Measurements from ENCODE around the gene RNU6-1.

RNU6-1 gene

DNA sequence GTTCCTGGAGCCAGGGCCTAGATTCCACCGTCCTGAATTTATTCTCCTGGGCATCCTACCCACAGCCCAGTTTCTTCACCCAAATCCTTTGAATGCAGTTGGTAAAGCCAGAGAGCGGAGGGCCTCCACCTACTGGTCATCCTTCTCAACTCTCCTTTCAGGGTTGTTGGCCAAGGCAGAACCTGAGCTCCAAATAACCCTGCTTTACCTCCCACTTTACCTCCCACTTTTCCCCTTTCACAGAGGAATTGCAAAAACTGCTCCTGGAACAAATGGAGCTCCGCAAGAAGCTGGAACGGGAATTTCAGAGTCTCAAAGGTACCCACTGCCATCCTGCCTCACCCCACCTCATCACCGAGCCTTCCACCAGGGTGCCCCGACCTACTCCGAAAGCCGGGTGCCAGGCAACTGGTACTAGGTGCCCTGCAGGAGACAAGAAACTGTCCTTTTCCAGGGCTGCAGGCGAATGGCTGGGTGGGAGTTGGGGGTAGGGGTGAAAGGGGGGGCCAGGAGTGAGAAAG is 7.8 kb downstream of the RNU6-1 start:
- Histone ChIP-seq H3K4me3 (ENCODE audit: low read depth, low read length, poor library complexity, severe bottlenecking) (no peak overlapping the region), H3F3A (ENCODE audit: insufficient read depth, low read length) (no peaks in the 10 kb centered on the region), H3K36me3 (ENCODE audit: insufficient read depth, low read length) (peaks cover 37% of the 10 kb centered on the region), H3K27me3 (ENCODE audit: insufficient read depth, low read length) (no peaks in the 10 kb centered on the region), H3K4me1 (ENCODE audit: insufficient read depth, low read length, severe bottlenecking) (peaks cover 53% of the 10 kb centered on the region), H4K20me1 (ENCODE audit: insufficient read depth, low read length) (no peaks in the 10 kb centered on the region), H3K79me2 (ENCODE audit: insufficient read depth, low read length) (no peaks in the 10 kb centered on the region), H2AFZ (ENCODE audit: low read length) (no peak overlapping the region), H3K9ac (ENCODE audit: low read length) (peak overlapping the region; percentile 16; the same call in 1 of the 2 replicates), H3K9me2 (ENCODE audit: low read depth, low read length) (no peaks in the 10 kb centered on the region), H3K4me2 (ENCODE audit: low read length) (peak overlapping the region; percentile 29; the same call in 1 of the 2 replicates), H3K27ac (ENCODE audit: low read depth, low read length, poor library complexity, severe bottlenecking) (peak overlapping the region; percentile 87), H3K9me3 (ENCODE audit: low read length) (no peaks in the 10 kb centered on the region)
- TF ChIP-seq EZH2 (IDR thresholded peaks at IDR 0.05; ENCODE audit: borderline replicate concordance, low read length): no peak
- TF ChIP-seq, protein P1, sequence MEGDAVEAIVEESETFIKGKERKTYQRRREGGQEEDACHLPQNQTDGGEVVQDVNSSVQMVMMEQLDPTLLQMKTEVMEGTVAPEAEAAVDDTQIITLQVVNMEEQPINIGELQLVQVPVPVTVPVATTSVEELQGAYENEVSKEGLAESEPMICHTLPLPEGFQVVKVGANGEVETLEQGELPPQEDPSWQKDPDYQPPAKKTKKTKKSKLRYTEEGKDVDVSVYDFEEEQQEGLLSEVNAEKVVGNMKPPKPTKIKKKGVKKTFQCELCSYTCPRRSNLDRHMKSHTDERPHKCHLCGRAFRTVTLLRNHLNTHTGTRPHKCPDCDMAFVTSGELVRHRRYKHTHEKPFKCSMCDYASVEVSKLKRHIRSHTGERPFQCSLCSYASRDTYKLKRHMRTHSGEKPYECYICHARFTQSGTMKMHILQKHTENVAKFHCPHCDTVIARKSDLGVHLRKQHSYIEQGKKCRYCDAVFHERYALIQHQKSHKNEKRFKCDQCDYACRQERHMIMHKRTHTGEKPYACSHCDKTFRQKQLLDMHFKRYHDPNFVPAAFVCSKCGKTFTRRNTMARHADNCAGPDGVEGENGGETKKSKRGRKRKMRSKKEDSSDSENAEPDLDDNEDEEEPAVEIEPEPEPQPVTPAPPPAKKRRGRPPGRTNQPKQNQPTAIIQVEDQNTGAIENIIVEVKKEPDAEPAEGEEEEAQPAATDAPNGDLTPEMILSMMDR (IDR thresholded peaks at IDR 0.05; ENCODE audit: low read length): peak; percentile 65

DNA sequence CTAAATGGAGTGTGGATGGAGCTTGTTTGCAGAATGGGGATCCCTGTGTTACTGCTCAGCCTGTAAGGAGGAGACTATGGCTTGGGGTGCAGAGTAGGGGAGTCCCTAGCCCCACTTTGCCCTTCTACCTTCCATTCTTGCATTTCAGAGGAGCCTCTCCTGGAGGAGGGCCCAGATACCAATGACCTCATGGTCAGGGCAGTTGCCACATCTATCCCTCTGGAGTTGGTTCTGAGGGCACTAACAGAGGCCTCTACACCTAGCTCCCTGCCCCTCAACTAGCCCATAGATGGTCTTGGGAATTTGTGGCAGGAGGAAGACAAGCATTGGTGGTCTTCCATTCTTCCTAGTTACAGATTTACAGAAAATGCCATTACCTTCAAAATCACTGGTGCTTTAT is 8.5 kb downstream of the RNU6-1 start:
- peaks cover 42% of the 10 kb centered on the region for H3K36me3 ChIP-seq (ENCODE audit: insufficient read depth, low read length)
- no peaks in the 10 kb centered on the region for H3F3A ChIP-seq (ENCODE audit: insufficient read depth, low read length)
- no peak for TF ChIP-seq EZH2 (IDR thresholded peaks at IDR 0.05; ENCODE audit: borderline replicate concordance, low read length)
- TF ChIP-seq, protein P1 (IDR thresholded peaks at IDR 0.05; ENCODE audit: low read length): no peak
- H3K4me2 ChIP-seq (ENCODE audit: low read length): no peak overlapping the region
- H3K4me1 ChIP-seq (ENCODE audit: insufficient read depth, low read length, severe bottlenecking): peaks cover 45% of the 10 kb centered on the region
- no peaks in the 10 kb centered on the region for H3K79me2 ChIP-seq (ENCODE audit: insufficient read depth, low read length)
- H3K27me3 ChIP-seq (ENCODE audit: insufficient read depth, low read length): no peaks in the 10 kb centered on the region
- H3K4me3 ChIP-seq (ENCODE audit: low read depth, low read length, poor library complexity, severe bottlenecking): no peak overlapping the region
- H3K27ac ChIP-seq (ENCODE audit: low read depth, low read length, poor library complexity, severe bottlenecking): peak overlapping the region; percentile 66
- no peak overlapping the region for H2AFZ ChIP-seq (ENCODE audit: low read length)
- H3K9me2 ChIP-seq (ENCODE audit: low read depth, low read length): no peaks in the 10 kb centered on the region
- H3K9ac ChIP-seq (ENCODE audit: low read length): no peak overlapping the region
- H3K9me3 ChIP-seq (ENCODE audit: low read length): no peaks in the 10 kb centered on the region
- H4K20me1 ChIP-seq (ENCODE audit: insufficient read depth, low read length): no peaks in the 10 kb centered on the region

DNA sequence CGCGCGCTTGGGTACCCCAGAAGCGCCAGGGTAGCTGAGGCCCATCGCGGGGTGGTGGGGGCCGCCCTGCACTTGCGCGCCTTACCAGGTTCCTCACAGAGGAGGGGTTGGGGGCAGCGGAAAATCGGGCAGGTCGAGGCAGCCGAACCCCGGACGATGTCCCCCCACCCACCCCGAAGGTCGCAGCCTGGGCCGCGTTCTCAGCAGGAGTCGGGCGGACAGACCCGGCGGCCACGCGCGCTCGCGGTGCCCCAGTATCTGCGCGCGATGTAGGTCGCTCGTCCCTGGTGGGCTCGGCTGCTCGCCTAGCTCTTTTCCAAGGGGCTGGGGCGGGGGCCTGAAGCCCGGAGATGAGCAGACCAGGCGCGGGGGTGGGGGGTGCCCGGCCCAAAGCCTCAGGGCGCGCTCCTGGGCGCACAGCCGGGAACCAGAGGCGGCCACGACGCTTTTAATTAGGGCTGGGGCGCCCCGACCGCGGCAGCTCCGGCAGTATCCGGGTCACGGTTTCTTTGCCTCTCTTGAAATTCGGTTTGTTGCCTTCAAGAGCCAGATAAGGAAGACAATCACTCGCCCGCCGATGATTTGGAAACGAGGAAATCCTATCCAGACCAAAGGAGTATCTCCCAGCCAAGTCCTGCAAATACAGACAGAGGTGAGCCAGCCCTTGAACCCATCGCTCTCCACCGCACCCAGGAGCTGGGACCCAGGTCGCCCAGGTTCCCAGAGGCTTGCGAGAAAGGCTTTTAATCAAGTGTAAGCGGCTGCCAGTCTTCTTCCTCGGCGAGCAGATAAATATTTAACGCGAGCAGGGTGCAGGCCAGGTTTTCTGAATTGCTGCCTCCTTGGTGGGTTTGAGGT is 10.0 kb downstream of the RNU6-1 start:
- Histone ChIP-seq H2AFZ (ENCODE audit: low read length) (no peak overlapping the region), H3K4me1 (ENCODE audit: insufficient read depth, low read length, severe bottlenecking) (peaks cover 33% of the 10 kb centered on the region), H3K9me3 (ENCODE audit: low read length) (no peaks in the 10 kb centered on the region), H3K36me3 (ENCODE audit: insufficient read depth, low read length) (peaks cover 51% of the 10 kb centered on the region), H3K4me3 (ENCODE audit: low read depth, low read length, poor library complexity, severe bottlenecking) (no peak overlapping the region), H3F3A (ENCODE audit: insufficient read depth, low read length) (no peaks in the 10 kb centered on the region), H4K20me1 (ENCODE audit: insufficient read depth, low read length) (no peaks in the 10 kb centered on the region), H3K79me2 (ENCODE audit: insufficient read depth, low read length) (0 out of 2 replicates have a peak, but pooled peaks cover 2% of the 10 kb centered on the region), H3K27me3 (ENCODE audit: insufficient read depth, low read length) (no peaks in the 10 kb centered on the region), H3K4me2 (ENCODE audit: low read length) (no peak overlapping the region), H3K9ac (ENCODE audit: low read length) (no peak overlapping the region), H3K27ac (ENCODE audit: low read depth, low read length, poor library complexity, severe bottlenecking) (peak overlapping the region; percentile 66), H3K9me2 (ENCODE audit: low read depth, low read length) (no peaks in the 10 kb centered on the region)
- TF ChIP-seq, protein P1 (IDR thresholded peaks at IDR 0.05; ENCODE audit: low read length): no peak
- no peak for TF ChIP-seq EZH2 (IDR thresholded peaks at IDR 0.05; ENCODE audit: borderline replicate concordance, low read length)

All from OCI-LY1 (cell line).